ENCODE measurements around the gene CERT1.
"Not testable (repeated sequence)": the region's sequence is repeated elsewhere in the genome, so short reads cannot be mapped to it uniquely, and the experiment has no call there.

CERT1 gene

DNA sequence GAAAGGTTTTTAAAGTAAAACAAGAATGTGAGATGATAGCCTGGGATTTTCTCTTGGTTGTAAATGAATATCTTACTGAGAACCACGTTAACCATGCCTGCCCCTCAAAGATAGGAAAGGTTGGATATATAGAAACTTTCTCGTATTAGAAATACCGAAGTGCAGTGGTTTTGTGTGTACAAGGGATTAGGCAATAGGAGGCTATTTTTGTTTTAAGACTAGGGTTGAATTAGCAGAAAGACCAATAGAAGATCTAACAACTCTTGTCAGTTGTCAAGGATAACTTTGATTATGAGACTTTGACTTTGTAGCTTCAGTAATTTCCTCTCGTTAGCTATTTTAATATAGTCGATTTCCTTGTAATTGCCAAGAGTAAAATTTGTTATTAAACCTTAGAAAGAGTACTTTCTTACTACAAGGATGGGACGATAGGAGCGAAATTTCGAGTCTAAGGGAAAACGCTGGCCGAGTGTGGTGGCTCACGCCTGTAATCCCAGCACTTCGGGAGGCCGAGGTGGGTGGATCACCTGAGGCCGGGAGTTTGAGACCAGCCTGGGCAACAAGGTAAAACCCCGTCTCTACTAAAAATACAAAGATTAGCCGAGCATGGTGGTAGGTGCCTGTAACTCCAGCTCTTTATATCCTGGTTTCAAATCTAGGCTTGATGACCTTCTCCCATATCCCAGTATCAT lies 1.1 kb upstream of the CERT1 start:
- peak; percentile 13 for FAIRE-seq

DNA sequence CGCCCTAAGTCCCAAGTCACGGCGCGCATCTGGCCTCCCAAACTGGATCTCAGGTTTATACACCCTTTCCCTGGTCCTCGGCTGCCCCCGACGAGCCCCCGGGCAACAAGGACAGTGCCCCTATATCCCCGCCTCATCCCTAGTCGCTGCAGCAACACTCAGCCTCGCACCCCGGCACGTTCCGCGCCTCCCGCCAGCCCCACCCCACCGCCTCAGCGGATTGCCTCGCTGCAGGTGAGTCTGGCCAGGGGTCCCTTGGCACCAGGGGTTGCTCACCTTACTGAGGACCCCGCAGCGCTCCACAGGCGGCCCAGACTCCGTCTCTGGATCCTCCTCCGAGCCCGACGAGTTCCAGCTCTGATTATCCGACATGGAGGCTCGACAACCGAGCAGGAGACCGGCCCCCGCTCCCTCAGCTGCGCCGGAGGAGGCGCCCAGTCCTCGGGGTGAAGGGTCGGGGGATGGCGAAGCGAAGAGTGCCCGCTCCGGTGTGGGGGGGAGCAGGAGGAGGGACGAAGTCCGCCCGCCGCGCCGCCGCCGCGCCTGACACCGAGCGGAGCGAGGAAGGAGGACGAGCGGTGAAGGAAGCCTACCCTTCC lies 494 bp downstream of the CERT1 start:
- DNase-seq (ENCODE audit: insufficient read length, low spot score) (no peak), FAIRE-seq (no peak)
- TF ChIP-seq POLR2A (IDR thresholded peaks at IDR 0.05; ENCODE audit: low read depth, low read length) (no peak), SPI1 (IDR thresholded peaks at IDR 0.05; ENCODE audit: low read depth, low read length) (no peak), TAF1 (IDR thresholded peaks at IDR 0.05; ENCODE audit: low read depth, low read length) (no peak), POLR2AphosphoS5 (IDR thresholded peaks at IDR 0.05; ENCODE audit: low read depth, low read length) (no peak), POU2F2 (IDR thresholded peaks at IDR 0.05; ENCODE audit: low read depth, low read length) (no peak), PAX5 (IDR thresholded peaks at IDR 0.05; ENCODE audit: insufficient read depth, low read length, severe bottlenecking) (no peak)

More for the DNA sequence above, 1.1 kb upstream of the CERT1 start:
- DNase-seq (ENCODE audit: insufficient read length, low spot score): no peak
- TF ChIP-seq TAF1 (IDR thresholded peaks at IDR 0.05; ENCODE audit: low read depth, low read length) (no peak), POU2F2 (IDR thresholded peaks at IDR 0.05; ENCODE audit: low read depth, low read length) (no peak), PAX5 (IDR thresholded peaks at IDR 0.05; ENCODE audit: insufficient read depth, low read length, severe bottlenecking) (no peak), POLR2A (IDR thresholded peaks at IDR 0.05; ENCODE audit: low read depth, low read length) (no peak), POLR2AphosphoS5 (IDR thresholded peaks at IDR 0.05; ENCODE audit: low read depth, low read length) (no peak), SPI1 (IDR thresholded peaks at IDR 0.05; ENCODE audit: low read depth, low read length) (no peak)

- DNase-seq (ENCODE audit: insufficient read length, low spot score) (no peak), FAIRE-seq (peak; percentile 75)
- no peak for TF ChIP-seq TAF1 (IDR thresholded peaks at IDR 0.05; ENCODE audit: low read depth, low read length)
- no peak for TF ChIP-seq SPI1 (IDR thresholded peaks at IDR 0.05; ENCODE audit: low read depth, low read length)
- TF ChIP-seq POLR2A (IDR thresholded peaks at IDR 0.05; ENCODE audit: low read depth, low read length): no peak
- no peak for TF ChIP-seq POU2F2 (IDR thresholded peaks at IDR 0.05; ENCODE audit: low read depth, low read length)
- TF ChIP-seq POLR2AphosphoS5 (IDR thresholded peaks at IDR 0.05; ENCODE audit: low read depth, low read length): no peak
These were observed 1.0 kb downstream of the CERT1 start for GRCh38 chr5:75510417-75510835.

- TF ChIP-seq TAF1 (IDR thresholded peaks at IDR 0.05; ENCODE audit: low read depth, low read length) (no peak), SPI1 (IDR thresholded peaks at IDR 0.05; ENCODE audit: low read depth, low read length) (no peak), POLR2AphosphoS5 (IDR thresholded peaks at IDR 0.05; ENCODE audit: low read depth, low read length) (no peak), POU2F2 (IDR thresholded peaks at IDR 0.05; ENCODE audit: low read depth, low read length) (no peak), PAX5 (IDR thresholded peaks at IDR 0.05; ENCODE audit: insufficient read depth, low read length, severe bottlenecking) (no peak), POLR2A (IDR thresholded peaks at IDR 0.05; ENCODE audit: low read depth, low read length) (no peak)
- DNase-seq (ENCODE audit: insufficient read length, low spot score) (no peak), FAIRE-seq (no peak)
These were observed 1.5 kb downstream of the CERT1 start for GRCh38 chr5:75509956-75510355.

- FAIRE-seq (no peak), DNase-seq (ENCODE audit: insufficient read length, low spot score) (no peak)
- TF ChIP-seq TAF1 (IDR thresholded peaks at IDR 0.05; ENCODE audit: low read depth, low read length): no peak
- no peak for TF ChIP-seq POLR2A (IDR thresholded peaks at IDR 0.05; ENCODE audit: low read depth, low read length)
- no peak for TF ChIP-seq SPI1 (IDR thresholded peaks at IDR 0.05; ENCODE audit: low read depth, low read length)
- no peak for TF ChIP-seq POLR2AphosphoS5 (IDR thresholded peaks at IDR 0.05; ENCODE audit: low read depth, low read length)
- no peak for TF ChIP-seq PAX5 (IDR thresholded peaks at IDR 0.05; ENCODE audit: insufficient read depth, low read length, severe bottlenecking)
- TF ChIP-seq POU2F2 (IDR thresholded peaks at IDR 0.05; ENCODE audit: low read depth, low read length): no peak
These were observed 1.9 kb downstream of the CERT1 start for GRCh38 chr5:75509546-75509945.

DNA sequence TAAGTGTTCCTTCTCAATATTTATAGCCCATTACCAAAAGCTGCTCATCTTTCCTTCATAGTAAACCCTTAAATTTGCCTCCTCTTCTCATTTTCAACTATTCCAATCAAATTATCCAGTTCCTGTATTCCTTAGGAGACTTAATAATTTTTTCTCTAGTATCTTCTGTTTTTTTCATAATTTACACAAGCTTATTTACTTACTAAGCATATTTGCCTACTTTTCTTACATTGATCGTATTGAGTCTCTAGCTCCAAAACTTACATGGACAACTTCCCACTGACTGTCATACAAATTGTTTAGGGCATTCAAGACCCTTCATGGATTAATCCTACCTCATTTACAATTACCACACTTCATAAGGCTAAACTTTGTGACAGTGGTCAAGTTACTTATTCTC lies 3.6 kb downstream of the CERT1 start:
- TF ChIP-seq TAF1 (IDR thresholded peaks at IDR 0.05; ENCODE audit: low read depth, low read length): no peak
- no peak for TF ChIP-seq POLR2AphosphoS5 (IDR thresholded peaks at IDR 0.05; ENCODE audit: low read depth, low read length)
- no peak for TF ChIP-seq POLR2A (IDR thresholded peaks at IDR 0.05; ENCODE audit: low read depth, low read length)
- no peak for TF ChIP-seq SPI1 (IDR thresholded peaks at IDR 0.05; ENCODE audit: low read depth, low read length)
- no peak for TF ChIP-seq PAX5 (IDR thresholded peaks at IDR 0.05; ENCODE audit: insufficient read depth, low read length, severe bottlenecking)
- TF ChIP-seq POU2F2 (IDR thresholded peaks at IDR 0.05; ENCODE audit: low read depth, low read length): no peak
- DNase-seq (ENCODE audit: insufficient read length, low spot score) (no peak), FAIRE-seq (no peak)

DNA sequence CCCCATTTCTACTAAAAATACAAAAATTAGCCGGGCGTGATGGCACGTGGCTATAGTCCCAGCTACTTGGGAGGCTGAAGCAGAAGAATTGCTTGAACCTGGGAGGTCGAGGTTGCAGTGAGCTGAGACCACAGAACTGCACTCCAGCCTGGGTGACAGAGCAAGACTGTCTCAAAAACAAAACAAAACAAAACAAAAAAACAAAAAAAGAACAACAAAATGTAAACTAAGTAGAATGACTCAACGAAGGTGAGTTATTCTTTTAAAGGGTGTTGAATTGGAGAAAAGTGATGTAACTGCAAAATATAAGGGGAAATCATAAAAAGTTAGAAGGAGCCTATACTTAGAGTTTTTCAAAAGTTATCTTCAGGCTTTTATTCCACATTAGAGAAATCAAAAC lies 6.3 kb downstream of the CERT1 start:
- FAIRE-seq: not testable (repeated sequence)

DNA sequence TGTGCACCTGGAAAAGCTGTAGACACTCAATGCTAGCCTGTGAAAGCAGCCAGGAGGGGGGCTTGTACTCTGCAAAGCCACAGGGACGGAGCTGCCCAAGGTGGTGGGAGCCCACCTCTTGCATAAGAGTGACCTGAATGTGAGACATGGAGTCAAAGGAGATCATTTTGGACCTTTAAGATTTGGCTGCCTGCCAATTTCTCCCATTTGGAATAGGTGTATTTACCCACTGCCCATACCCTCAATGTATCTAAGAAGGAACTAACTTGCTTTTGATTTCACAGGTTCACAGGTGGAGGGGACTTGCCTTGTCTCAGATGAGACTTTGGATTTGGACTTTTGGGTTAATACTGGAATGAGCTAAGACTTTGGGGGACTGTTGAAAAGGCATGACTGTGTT lies 12.6 kb downstream of the CERT1 start:
- DNase-seq (ENCODE audit: insufficient read length, low spot score); FAIRE-seq: not testable (repeated sequence)

More for the DNA sequence above, 6.3 kb downstream of the CERT1 start:
- not testable (repeated sequence) for DNase-seq (ENCODE audit: insufficient read length, low spot score)

GRCh38 chr5:75498208-75498777 lies 13.1 kb downstream of the CERT1 start:
- no peak for FAIRE-seq
- TF ChIP-seq TAF1 (IDR thresholded peaks at IDR 0.05; ENCODE audit: low read depth, low read length) (no peak), POLR2AphosphoS5 (IDR thresholded peaks at IDR 0.05; ENCODE audit: low read depth, low read length) (no peak), SPI1 (IDR thresholded peaks at IDR 0.05; ENCODE audit: low read depth, low read length) (no peak), POU2F2 (IDR thresholded peaks at IDR 0.05; ENCODE audit: low read depth, low read length) (no peak), PAX5 (IDR thresholded peaks at IDR 0.05; ENCODE audit: insufficient read depth, low read length, severe bottlenecking) (no peak), POLR2A (IDR thresholded peaks at IDR 0.05; ENCODE audit: low read depth, low read length) (no peak)
- no peak for DNase-seq (ENCODE audit: insufficient read length, low spot score)

DNA sequence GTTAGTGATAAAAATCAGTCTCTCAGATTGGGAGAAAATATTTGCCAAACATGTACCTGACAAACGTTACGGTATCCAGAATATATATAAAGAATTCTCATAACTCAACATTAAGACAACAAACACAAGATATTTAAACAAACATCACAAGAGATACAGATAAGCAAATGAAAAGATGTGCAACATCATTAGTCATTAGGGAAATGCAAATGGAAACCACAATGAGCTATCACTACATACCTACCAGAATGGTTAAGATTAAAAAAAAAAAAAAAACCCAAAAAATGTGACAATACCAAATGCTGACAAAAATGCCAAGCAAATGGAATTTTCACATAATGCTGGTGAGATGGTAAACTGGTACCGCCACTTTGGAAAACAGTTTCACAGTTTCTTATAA lies 15.4 kb downstream of the CERT1 start:
- TF ChIP-seq POLR2A (IDR thresholded peaks at IDR 0.05; ENCODE audit: low read depth, low read length): no peak
- TF ChIP-seq PAX5 (IDR thresholded peaks at IDR 0.05; ENCODE audit: insufficient read depth, low read length, severe bottlenecking): no peak
- no peak for TF ChIP-seq POLR2AphosphoS5 (IDR thresholded peaks at IDR 0.05; ENCODE audit: low read depth, low read length)
- no peak for TF ChIP-seq SPI1 (IDR thresholded peaks at IDR 0.05; ENCODE audit: low read depth, low read length)
- TF ChIP-seq TAF1 (IDR thresholded peaks at IDR 0.05; ENCODE audit: low read depth, low read length): no peak
- no peak for TF ChIP-seq POU2F2 (IDR thresholded peaks at IDR 0.05; ENCODE audit: low read depth, low read length)
- no peak for DNase-seq (ENCODE audit: insufficient read length, low spot score)
- FAIRE-seq: no peak

Measured in GM12891 (cell line).